Midbrain (tissue), 1 donor: ENCODE data around the gene ZNF2.

Experiments
- DNase-seq: peaks from one replicate; lab custom pipeline; 2025; lab: John Stamatoyannopoulos, UW

ZNF2 gene

GRCh38 chr2:95206096-95206495, 40.5 kb downstream of the ZNF2 start:
- DNase-seq, result no peak

GRCh38 chr2:95207111-95207961, 41.7 kb downstream of the ZNF2 start, which contains the start of gene ZNF892:
Gene ZNF892, plus strand, starts transcription at chr2:95207521. Its CDS starts 295 bp downstream, at chr2:95207816.
- DNase-seq, result peak; percentile 93

- no peak for DNase-seq
Observed at GRCh38 chr2:95208106-95208505, 42.5 kb downstream of the ZNF2 start.

GRCh38 chr2:95215018-95215612, 49.5 kb downstream of the ZNF2 start:
- no peak for DNase-seq

- DNase-seq, result no peak
Observed at GRCh38 chr2:95220449-95220848, 54.8 kb downstream of the ZNF2 start.

- no peak for DNase-seq
Observed at GRCh38 chr2:95225658-95226057, 60.0 kb downstream of the ZNF2 start.

- peak; percentile 63 for DNase-seq
Observed at GRCh38 chr2:95231723-95232122, 66.1 kb downstream of the ZNF2 start.

- no peak for DNase-seq
Observed at GRCh38 chr2:95232232-95232631, 66.6 kb downstream of the ZNF2 start.
